Pulmonary artery endothelial cell (primary cell): ENCODE measurements around the gene PAX3. TPM values are rescaled to one million over a fixed set of nuclear protein-coding genes. Genes with fewer than 3 reads are reported as not detected.

Experiments used
- DNase-seq: peaks from one replicate; pipeline ENCODE4 v3.0.0-alpha.2; 2011; ENCODE audit warnings: low read depth, low spot score
- total RNA-seq: library from RNA; depleted of rRNA; stranded (reverse); fragments of >200 nt; gene quantifications from 2 replicates; pipeline ENCODE4 v1.2.3, GENCODE V29; 2014

Gene PAX3
- total RNA-seq, 1 donor from 2014 or later: not detected

DNA sequence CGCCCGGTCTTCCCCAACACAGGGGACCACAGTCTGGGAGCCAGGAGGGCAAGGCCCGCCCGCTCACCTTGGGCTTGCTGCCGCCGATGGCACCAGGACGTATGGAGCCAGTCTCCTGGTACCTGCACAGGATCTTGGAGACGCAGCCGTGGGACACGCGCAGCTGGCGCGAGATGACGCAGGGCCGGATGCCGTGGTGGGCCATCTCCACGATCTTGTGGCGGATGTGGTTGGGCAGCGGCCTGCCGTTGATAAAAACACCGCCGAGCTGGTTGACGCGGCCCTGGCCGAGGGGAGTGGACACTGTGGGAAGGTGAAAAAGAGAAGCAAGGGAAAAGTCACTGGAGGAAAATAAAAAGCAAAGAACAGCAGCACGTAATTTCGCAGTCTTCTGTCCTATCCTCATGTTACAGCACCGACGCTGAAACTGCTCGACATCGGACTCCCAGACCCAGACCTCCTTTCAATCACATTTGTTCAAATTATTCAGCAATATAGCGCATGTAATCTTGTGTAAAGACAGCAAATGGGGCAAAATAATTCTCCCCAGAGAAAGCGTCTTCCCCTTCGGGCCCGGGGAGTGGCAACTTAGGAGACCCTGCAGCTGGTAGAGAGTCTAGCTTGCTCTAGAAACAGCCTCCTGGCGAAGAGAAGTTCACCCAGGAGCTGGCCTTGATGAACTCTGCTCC, 1.7 kb downstream of the PAX3 start:
- DNase-seq: no peak

DNA sequence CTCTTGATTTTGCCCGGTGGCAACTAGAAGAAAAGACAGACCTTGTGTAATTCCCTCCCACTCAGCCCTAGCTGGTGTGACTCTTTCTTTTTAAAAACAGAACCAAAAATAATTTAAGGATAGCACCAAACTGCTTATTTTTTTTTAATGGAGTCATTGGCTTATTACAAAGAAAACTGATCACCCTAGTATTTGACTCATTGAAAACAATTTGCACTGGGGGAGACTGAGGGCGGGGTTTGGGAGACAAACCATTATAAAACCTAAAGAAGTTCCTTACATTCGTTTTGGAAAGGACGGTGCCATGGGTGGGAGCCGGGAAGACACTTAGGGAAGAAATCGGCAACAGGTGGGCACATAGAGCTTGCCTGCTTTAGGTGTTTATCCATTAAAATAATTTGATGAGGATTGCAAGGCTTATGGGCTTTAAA, 2.5 kb downstream of the PAX3 start:
- no peak for DNase-seq

DNA sequence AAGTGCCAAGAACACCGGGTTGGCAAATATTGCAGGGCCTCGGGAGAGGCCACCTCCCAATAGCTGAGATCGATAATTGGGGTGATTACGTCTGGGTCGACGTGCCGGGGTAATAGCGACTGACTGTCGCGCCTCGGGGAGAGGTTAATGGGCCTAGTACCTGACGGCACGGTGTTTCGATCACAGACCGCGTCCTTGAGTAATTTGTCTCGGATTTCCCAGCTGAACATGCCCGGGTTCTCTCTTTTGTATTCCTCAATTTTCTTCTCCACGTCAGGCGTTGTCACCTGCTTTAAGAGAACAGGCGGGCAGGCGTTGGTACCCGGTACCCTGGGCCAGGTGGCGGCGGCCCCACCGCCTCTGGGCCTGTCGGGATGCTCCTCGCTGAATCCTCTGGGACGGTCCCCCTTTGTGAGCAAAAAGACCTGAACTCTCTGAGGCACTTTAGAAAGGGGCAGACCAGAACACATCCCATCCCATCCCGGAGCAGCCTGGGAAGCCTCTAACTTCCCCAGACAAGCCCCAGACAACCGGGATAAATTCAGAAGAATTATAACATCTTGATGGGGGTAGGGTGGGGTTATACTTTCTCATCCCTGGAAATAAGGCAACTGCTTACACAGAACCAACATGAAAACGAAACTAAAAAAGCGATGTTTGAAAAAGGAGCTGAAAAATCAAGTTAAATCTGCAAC, 3.3 kb downstream of the PAX3 start:
- no peak for DNase-seq

DNA sequence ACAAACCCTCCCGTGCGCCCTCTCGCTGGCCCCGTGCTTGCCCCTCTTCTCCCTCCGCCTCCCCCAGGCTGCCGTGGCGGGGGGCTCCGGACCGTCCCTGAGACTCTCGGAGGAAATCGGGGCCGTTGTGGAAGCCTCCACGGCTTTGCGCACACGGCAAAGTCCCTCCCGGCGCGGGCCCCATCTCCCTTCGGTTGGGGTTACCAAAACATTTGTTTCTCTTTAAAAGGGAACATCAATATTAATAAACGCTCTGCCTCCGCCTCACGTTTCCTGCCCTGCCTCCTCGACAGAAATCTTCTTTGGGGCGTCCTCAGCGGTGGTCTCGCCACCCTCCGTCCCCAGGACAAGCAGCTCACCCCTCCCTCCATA, 3.8 kb downstream of the PAX3 start:
- no peak for DNase-seq

DNA sequence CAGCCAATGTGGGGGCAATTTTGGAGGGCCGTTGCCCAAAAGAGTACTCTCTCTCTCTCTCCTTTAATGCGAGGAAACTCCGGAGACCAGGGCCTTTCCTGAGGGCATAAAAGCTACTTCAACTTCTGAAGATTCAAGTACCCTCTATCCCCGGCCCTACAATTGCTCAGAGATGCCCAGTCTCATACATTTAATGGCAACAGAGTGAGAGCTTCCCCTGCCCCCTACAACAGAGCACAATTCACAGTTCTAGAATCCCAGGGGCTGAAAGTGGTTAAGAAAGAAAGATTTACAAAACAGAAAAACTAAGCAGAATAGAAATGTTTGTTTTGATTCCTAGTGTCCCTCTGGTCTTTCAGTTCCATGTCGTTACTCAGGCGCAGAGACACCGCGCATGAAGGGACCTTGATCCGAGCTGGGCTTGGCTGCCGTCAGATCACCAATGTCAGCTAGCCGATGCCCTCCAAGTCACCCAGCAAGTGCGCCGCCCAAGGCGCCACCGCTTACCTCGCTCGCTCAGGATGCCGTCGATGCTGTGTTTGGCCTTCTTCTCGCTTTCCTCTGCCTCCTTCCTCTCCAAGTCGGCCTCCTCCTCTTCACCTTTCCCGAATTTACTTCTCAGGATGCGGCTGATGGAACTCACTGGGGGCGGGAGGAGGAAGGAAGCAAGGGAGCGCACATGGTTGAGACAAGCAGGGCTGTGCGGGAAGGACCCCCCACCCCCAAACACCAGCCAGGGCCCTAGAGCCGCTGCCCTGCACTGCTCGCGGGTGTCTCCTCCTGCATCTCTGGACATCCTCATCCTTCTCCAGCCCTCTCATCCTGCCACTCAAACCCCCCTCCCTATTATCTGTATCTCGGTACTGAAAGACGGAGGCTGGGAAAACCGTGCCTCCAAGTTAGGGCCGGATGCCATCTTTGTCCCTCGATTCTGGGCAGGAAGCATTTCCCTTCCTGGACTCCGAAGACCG, 4.9 kb downstream of the PAX3 start:
- DNase-seq: no peak

DNA sequence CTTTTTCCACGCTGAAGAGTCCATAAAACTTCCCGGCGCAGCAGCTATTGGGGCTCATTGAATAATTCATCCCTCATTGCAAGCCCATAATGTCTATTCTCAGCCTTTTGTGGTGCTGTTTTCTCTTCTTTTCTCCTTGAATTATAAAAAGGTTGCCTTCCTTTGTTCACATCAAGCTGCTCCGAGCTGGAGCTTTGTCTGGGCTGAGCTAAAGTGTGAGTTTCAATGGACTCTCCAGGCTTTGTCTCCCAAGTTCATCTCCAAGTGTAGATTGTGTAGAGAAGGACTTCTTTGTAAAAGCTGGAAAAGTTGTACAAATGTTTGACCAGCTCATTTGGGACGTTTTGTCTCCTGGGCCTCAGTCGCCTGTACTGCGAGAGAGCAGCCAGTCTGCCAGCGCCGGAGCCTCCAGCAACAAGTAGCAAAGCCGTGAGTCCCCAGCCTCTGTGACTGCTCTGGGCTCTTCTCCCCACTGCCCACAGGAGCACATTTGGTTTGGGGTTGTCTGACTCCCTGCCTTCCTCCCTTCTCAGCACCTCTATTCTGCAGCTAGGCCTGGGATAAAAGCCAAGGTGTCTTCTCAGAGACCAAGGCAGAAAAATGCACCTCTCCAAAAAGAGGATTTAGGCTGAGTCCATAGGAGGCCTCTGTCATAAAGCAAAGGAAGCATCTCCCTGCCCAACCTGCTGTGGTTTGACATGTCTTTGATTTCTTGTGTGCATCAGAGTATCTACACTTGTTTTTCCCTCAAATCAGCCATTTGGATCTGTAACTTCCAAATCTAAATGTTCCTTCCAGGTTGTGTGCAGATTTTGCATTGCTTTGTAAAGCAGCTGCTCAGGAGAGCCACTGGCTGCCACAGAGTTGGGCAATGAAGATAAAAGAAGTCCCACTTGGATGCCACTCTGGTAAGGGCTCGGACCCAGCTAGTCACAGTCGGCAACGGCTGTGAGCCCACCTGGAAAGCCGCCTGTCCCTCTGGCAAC, 6.4 kb downstream of the PAX3 start:
- no peak for DNase-seq

DNA sequence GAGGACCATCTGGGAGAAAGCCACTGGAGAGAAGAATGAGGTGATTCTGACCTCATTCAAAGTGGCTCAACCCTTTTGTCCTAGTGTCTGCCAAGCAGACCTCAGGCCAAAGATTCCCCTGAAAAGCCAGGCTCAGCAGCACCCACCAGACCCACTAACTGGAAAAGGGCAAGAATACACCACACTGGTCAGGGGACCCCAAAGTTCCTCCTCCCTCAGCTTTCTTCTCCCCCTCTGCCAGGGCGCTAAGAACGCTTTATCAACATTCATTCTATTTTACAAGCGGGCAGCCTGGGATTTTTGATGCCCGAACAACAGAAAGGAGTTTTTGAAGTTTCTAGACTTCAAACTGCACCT, 7.3 kb downstream of the PAX3 start:
- DNase-seq: no peak

DNA sequence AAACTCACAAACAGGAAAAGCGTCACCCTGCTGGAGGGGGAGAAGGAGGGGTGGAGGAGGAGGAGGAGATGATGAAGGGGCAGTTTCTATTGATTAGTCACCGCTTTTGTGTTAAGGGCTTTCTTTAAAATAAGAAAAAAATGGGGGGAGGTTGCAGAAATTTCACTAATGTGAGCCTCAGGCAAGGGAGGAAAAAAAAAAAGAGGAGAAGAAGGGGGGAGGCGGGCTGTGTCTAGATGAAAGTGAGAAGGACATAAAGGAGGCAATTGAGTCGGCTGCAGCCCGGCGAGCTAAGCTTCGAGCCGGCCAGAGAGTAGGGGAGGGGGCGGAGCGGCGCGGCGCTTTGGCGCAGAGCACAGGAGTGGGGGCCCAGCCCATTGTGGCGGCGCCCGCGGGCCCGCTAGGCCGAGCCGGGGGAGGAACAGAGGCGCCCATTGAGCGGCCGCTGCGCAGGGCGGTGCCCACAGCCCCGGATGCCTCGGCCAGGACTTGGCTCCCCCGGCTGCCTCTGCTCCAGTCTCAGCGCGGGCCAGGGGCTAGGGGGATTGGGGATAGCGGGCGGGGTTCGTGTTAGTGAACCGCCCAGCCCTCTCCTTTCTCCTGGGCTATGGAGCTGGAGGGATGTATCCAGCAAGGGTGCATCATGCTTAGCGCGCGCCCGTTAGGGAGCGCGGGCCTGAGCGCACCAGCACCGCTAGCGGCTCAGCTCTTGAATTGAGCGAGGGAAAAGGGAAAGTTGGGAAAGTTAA, 7.9 kb downstream of the PAX3 start:
- DNase-seq: no peak

DNA sequence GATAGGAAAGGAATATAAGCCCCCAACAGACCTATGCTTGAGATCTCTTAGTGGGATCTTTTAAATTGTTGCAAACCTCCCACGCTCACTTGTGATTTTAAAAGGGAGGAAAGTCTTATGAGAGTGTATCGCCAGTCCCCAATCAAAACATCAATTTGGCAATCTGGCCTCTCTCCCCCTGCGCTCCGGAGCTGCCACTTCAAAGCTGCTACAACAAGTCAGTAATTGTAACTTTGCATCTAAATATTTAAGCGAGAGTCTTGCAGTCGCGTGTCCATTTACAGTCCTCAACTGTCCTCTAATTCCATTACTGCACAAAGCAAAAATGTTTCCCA, 8.4 kb downstream of the PAX3 start:
- DNase-seq: no peak

DNA sequence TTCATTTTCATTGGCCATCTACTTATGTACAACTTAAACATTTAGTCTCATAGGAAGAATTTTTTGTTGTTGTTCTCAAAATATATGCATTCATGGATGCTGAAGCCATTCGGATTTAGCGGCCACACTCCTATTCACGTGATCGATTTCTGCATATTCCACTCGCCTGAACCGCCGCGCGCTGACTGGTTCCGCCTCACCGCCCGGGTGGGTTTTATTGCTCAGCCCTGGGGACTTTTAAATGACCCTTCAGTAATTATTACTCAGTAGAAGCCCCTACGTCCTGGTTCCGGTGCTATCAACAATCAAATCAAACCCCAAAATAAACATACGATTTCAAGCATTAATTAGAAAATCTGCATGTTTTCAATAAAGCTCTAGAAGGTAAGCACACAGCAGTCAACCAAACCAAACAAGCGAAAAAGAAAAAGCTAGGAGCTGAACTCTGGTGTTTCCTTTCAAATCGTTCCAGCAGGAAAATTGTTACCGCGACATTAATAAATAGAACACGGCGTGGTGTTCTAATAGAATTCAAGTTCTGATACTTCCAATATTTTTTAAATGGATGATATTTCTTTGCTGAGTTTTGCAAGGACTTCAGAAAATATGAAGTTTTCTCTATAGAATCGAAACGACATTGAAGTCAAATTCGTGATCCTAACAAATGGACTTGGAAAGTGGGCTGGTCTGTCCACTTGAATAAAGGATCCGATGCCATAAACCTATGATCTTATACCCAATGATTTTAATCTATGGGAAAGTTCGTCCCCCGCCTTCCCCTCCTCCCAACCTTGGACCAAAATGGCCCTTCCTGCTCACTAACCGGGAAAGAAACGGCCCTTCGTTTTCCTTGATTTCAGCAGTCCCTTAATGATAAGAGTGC, 9.3 kb downstream of the PAX3 start:
- no peak for DNase-seq

DNA sequence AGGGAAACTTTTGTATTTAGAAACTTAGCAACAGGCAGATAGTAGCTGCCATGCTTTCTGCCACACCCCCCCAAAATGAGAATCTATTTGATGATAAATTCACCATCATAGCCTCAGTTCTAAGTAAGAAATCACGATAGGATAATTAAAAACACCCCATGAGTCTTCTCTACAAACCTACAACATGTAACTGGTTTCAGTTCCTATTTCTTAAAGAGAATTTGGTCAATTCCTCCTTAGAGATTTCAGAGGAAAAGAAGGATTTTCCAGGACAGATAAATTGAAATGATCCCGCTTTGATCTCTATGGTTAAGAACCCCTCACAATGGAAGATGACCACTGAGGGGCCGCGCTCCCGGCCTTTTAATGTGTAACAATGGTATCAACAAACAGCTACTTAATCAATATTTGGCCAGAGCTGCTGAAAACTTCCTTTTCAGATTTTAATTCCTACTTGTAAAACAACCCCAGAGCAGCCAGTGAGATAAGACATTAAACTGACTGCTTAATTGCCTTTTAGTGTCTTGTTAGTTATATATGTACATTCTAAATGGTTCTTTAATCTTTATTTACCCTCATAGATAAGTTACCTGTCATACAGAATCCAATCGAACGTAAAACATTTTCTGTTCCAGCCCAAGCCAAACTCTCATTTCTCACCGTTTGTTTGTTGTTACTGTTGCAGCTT, 10.1 kb downstream of the PAX3 start:
- DNase-seq: no peak

DNA sequence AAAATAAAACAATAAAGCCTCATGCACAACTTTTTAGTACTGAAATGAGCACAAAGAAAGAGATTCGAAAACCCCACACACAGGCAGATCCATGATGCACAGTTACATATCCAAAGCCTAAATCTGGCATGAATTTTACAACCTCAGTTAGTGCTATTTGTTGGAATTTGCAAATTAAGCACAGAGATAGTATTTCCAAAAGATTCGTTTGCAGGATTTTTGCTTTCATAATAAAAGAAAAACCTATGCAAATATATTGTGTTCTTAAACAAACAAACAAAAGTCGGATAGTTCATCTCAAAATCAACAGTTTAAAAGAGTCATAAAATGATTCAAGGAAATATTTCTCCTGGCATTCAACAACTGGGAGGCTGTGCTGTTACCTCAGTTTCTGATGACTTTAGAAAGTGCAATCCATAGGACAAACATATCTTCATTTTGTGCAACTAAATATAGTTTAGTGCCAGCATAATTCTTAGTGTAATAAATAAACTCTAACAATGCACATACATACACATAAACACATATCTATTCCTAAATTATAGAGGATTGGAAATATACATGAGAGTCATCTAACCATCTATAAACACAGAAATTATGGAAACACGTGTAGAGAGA, 10.8 kb downstream of the PAX3 start:
- no peak for DNase-seq

DNA sequence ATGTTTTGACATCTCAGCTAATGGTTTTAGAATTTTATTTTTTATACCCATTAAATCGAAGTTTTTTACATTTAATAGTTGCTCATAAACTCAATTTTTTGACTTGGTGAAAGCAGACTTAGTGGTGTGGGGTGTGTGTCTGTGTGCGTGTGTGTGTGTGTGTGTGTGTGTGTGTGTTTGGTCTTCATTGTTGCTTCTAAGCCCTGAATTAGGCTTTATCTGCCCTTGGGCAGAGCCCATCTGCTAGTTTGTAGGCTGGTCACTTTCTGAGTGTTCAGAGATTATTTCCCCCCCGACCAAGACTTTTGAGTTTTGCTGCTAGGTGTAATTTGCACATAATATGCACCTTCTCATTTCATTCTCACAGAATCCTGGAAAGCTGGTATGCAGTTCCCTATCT, 14.3 kb downstream of the PAX3 start:
- no peak for DNase-seq

DNA sequence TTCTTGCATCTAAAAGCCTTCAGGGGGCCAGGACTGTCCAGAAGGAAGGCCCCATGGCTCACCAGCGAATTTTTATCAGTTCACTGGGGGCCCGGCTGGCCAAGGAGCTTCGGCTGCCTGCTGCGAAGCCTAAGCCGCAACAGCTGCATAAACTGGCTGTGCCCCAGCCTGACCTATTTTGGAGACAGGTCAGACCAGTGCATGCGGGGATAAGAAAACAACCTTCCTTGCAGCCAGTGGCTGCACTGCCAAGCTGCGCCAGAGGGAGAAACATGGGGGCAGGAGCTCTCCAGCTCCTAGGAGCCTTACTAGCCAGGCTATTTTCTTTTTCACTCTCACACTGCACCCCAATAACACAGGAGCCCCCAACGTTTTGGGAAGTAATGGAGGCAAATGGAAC, 15.2 kb downstream of the PAX3 start:
- DNase-seq: no peak

DNA sequence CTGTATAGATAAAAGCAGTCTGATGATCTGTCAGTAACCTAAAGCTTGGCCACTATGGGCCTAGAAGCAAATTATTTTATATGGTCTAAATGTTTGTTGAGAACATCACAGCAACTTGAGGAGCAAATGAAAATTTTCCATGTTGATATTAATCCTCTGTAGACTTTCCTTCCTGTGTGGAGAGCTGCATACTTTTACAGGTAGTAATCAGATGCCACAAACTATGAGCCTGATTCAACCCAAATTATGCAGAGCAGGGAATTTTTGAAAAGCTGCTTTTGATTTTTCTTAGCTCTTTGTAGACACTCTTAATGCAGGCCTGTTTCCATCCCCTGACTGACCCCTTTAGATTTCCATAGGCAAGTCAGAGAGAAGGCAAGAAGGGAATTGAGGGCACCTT, 17.3 kb downstream of the PAX3 start:
- no peak for DNase-seq

DNA sequence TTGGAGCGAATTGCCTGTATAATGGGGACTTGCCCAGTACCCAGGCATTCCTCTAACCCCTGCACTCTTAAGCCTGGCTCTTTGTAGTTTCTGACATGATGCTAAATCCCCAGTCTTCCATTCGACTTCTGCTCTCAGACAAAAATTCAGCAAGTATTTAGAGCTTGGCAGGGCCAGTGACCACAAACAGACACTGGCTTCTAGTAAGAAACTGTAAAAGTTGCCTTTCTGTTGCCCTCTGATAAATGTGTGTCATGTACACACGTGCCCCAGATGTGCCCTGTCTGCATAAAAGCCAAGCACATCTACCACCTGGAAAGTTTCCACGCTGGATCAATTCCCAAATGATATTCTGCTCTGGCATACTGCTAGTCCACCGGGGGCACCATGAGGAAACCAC, 18.0 kb downstream of the PAX3 start:
- DNase-seq: no peak

DNA sequence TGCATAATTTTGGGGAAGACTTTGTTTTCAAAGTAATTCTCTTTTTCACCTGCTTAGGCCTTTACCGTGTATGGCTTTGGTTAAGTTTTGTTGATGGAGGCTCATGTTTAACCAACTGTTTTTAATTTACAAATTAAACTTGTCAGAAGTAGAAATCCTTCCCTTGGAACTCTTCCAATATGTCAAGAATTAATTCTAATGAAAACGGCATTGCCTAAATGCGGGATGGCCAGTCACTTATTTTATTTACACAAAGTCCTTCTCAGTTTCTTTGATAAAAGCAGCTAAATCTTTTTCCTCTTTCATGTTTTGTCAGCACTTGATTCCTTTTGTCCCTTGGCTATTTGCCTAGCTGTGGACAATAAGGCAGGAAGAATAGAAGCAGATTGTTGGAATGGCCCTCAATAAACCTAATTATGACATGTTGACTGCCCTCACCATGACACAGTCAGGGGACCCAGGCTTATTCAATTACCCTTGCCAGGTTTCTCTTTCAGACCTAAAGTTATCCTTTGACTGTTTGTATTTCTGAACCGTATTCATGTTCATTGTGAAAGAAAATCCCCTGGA, 26.3 kb downstream of the PAX3 start:
- DNase-seq: no peak

DNA sequence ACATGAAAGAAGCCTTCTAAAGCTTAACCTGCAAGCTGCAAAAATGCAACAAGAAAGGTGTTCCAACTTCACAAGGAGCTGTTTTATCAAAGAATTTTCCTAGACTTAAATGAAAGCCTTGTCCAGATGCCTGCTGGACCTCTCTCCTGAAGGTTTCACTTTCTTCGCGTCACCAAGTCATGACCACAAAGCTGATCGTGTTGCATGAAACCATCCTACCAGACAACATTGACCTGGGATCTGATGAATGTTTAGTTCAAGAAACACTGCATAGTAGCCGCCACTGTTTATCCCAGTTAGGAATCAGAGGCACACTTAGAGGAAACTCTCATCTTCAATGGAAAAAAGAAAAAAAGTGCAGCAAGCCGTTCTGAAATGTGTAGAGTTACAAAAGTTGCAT, 26.9 kb downstream of the PAX3 start:
- no peak for DNase-seq
